Measurements from ENCODE around the gene STAB2. TPM values are rescaled to one million over a fixed set of nuclear protein-coding genes. Genes with fewer than 3 reads are reported as not detected.
A peak's percentile ranks its signal among the peaks of the same experiment; 100 is the strongest.

STAB2 gene
- total RNA-seq, 1 donor from 2014 or later: not detected

GRCh38 chr12:103799504-103799856 is 212.4 kb downstream of the STAB2 start:
- no peaks in the 10 kb centered on the region for H3K9me3 ChIP-seq
- DNase-seq (ENCODE audit: low spot score in 2 of 2): no peak
- no peak for TF ChIP-seq CTCF (IDR thresholded peaks at IDR 0.05)
- H3K27ac ChIP-seq: peak overlapping the region; percentile 56 to 82
- no peak overlapping the region for H3K4me3 ChIP-seq
- no peaks in the 10 kb centered on the region for H3K27me3 ChIP-seq
- peaks cover 3 to 27% of the 10 kb centered on the region in 2 donors for H3K4me1 ChIP-seq
- peaks cover 33 to 44% of the 10 kb centered on the region in 2 donors for H3K36me3 ChIP-seq
- intact Hi-C loops (cut with DNase I): no loop called here

GRCh38 chr12:103799857-103800771 is 213.0 kb downstream of the STAB2 start:
- H3K4me1 ChIP-seq: peaks cover 7 to 34% of the 10 kb centered on the region in 2 donors
- intact Hi-C loops (cut with DNase I): no loop called here
- H3K4me3 ChIP-seq: peak overlapping the region in 1 of 2 donors; percentile 34
- peak in 1 of 2 donors; percentile 82 for DNase-seq (ENCODE audit: low spot score in 2 of 2)
- no peaks in the 10 kb centered on the region for H3K27me3 ChIP-seq
- no peaks in the 10 kb centered on the region for H3K9me3 ChIP-seq
- peaks cover 33 to 38% of the 10 kb centered on the region in 2 donors for H3K36me3 ChIP-seq
- H3K27ac ChIP-seq: peak overlapping the region; percentile 56 to 82
- TF ChIP-seq CTCF (IDR thresholded peaks at IDR 0.05): no peak

GRCh38 chr12:103801709-103802585 is 214.9 kb downstream of the STAB2 start:
- no peak for TF ChIP-seq CTCF (IDR thresholded peaks at IDR 0.05)
- DNase-seq (ENCODE audit: low spot score in 2 of 2): no peak
- H3K9me3 ChIP-seq: no peaks in the 10 kb centered on the region
- H3K36me3 ChIP-seq: peaks cover 23 to 29% of the 10 kb centered on the region in 2 donors
- no peaks in the 10 kb centered on the region for H3K27me3 ChIP-seq
- intact Hi-C loops (cut with DNase I): no loop called here
- H3K27ac ChIP-seq: peak overlapping the region; percentile 54 to 60
- peaks cover 10 to 51% of the 10 kb centered on the region in 2 donors for H3K4me1 ChIP-seq
- H3K4me3 ChIP-seq: no peak overlapping the region

- intact Hi-C loops (cut with DNase I): no loop called here
- H3K36me3 ChIP-seq: peaks cover 17 to 28% of the 10 kb centered on the region in 2 donors
- no peak for DNase-seq (ENCODE audit: low spot score in 2 of 2)
- no peak overlapping the region for H3K4me3 ChIP-seq
- H3K4me1 ChIP-seq: peaks cover 10 to 57% of the 10 kb centered on the region in 2 donors
- peak overlapping the region; percentile 54 to 60 for H3K27ac ChIP-seq
- no peaks in the 10 kb centered on the region for H3K27me3 ChIP-seq
- no peaks in the 10 kb centered on the region for H3K9me3 ChIP-seq
- TF ChIP-seq CTCF (IDR thresholded peaks at IDR 0.05): no peak
Observed at GRCh38 chr12:103802586-103802886, 215.5 kb downstream of the STAB2 start.

GRCh38 chr12:103803847-103804246 is 216.8 kb downstream of the STAB2 start:
- DNase-seq (ENCODE audit: low spot score in 2 of 2): no peak
- Histone ChIP-seq H3K9me3 (no peaks in the 10 kb centered on the region), H3K36me3 (peaks cover 6 to 19% of the 10 kb centered on the region in 2 donors), H3K4me1 (peaks cover 10 to 67% of the 10 kb centered on the region in 2 donors), H3K4me3 (no peak overlapping the region), H3K27me3 (no peaks in the 10 kb centered on the region), H3K27ac (peak overlapping the region; percentile 5 to 27)
- no peak for TF ChIP-seq CTCF (IDR thresholded peaks at IDR 0.05)
- intact Hi-C loops (cut with DNase I): no loop called here
